ENCODE data around the gene MRPS22.

Gene MRPS22

DNA sequence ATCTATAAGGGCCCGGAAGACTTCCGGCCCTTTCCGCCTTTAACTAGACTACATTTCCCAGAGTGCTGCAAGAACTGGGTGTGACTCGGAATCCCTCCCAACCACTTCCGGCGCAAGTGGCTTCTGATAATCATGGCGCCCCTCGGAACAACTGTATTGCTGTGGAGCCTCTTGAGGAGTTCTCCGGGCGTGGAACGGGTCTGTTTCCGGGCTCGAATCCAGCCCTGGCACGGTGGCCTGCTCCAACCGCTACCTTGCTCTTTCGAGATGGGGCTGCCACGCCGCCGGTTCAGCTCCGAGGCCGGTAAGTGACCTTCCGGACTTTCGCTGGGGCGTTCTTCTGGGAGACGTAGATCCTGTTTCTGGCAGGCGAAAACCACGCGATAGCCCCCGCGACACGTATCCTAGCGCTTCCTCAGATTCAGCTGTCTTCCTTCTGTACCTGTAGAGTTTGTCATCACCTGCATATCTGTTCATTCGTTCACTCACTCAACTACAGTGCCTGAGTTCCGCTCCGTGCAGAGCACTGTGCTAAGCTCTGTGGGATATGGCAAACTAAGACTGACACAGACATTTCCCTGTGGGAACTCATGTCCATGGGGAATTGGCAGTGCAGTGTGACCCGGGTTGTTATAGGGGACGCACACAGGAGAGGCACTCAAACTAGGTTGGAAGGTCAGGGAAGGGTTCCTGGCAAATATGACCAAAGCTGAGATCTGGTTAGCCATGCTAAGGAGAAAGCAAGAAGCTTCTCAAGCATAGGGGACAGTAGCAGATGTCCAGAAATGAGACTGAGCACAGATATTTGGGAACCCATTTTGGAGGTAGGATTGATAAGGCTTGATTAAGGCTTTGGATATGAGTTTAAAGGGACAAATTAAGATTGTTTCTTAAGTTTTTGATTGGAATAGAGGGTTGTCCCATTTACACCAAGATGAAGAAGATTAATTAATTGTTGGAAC lies at the start of gene MRPS22:
Gene MRPS22, plus strand, starts transcription at position 126 of the 962 bp plus-strand sequence. Its CDS starts 7 bp downstream, at position 133.
- DNase-seq (ENCODE audit: low read depth in 4 of 4, low spot score in 1 of 4): peak; percentile 53 to 73 (median 63)

GRCh38 chr3:139295040-139295439 lies 48.8 kb upstream of the MRPS22 start:
- DNase-seq (ENCODE audit: low read depth in 4 of 4, low spot score in 1 of 4): no peak

- no peak for DNase-seq (ENCODE audit: low read depth in 4 of 4, low spot score in 1 of 4)
Measured at GRCh38 chr3:139296141-139296718, 47.6 kb upstream of the MRPS22 start.

DNA sequence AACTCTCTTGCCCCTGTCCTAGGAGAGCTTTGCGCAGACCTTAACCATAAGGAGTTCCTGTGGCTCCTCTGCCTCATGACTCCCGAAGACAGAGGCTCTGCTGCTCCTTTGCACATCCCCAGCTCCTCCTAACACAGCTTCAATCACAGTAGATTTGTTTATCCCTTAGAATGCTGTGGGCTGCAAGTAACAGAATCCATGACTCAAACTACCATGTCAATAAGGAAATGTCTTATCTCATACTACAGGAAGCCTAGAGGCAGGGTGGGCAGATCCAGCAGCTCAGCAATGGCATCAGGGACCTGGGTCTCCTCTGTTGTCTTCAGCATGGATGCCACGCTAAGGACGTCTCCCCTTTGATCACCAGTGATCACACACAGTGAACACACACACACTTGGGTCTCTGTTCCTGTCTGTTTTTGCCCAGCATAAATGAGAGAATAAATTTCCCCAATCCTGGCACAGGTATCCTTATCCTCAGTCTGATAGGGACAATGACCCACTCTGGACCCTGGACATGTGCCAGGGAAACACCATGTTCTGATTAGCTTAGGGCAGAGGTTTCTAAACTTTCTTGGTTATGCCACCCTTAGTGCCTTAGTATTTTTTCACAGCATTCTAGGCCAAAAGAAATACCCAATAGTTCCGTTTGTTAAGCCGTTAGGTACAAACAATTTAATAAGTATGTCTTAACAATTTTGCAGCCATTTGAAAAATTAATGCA lies 46.1 kb upstream of the MRPS22 start:
- no peak for DNase-seq (ENCODE audit: low read depth in 4 of 4, low spot score in 1 of 4)

- DNase-seq (ENCODE audit: low read depth in 4 of 4, low spot score in 1 of 4): no peak
Measured at GRCh38 chr3:139299261-139300132, 44.3 kb upstream of the MRPS22 start.

GRCh38 chr3:139300416-139300815 lies 43.4 kb upstream of the MRPS22 start:
- no peak for DNase-seq (ENCODE audit: low read depth in 4 of 4, low spot score in 1 of 4)

- DNase-seq (ENCODE audit: low read depth in 4 of 4, low spot score in 1 of 4): no peak
Measured at GRCh38 chr3:139301183-139301582, 42.6 kb upstream of the MRPS22 start.

DNA sequence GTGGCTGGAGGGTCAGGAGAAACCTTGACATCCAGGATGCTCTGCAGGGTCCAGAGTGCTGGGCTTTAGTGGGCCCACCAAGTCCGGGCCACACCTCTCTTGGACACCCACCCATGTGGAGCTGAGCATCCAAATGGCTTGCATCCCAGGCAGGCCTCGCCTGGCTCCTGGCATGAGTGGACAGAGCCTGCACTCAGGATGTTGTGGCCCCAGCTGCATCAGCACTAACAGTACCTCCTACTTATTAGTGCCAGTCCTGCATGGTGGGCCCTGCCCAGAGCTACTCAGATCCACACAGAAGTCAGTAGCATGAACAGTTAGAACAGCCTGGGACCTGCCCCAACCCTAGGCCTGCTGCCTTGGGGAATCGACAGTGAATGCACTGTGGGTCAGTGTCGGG lies 42.2 kb upstream of the MRPS22 start:
- DNase-seq (ENCODE audit: low read depth in 4 of 4, low spot score in 1 of 4): no peak

GRCh38 chr3:139302084-139302800 lies 41.6 kb upstream of the MRPS22 start:
- no peak for DNase-seq (ENCODE audit: low read depth in 4 of 4, low spot score in 1 of 4)

DNA sequence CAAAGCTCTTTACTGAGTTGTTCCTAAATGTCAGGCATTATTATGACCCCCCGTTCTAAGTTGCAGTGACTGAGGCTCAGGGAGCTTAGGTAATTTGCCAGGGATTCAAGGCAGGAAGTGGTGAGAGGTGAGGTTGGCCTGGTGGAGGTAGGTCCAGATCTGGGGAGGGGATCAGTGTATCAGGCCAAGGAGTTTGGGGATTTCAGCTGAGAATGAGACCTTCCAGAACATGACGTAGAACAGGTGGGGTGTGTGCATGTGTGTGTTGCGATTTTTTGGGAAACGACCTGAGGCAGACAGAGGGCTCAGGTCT lies 41.1 kb upstream of the MRPS22 start:
- no peak for DNase-seq (ENCODE audit: low read depth in 4 of 4, low spot score in 1 of 4)

GRCh38 chr3:139303216-139303615 lies 40.6 kb upstream of the MRPS22 start:
- DNase-seq (ENCODE audit: low read depth in 4 of 4, low spot score in 1 of 4): no peak

- DNase-seq (ENCODE audit: low read depth in 4 of 4, low spot score in 1 of 4): no peak
Measured at GRCh38 chr3:139304383-139304782, 39.4 kb upstream of the MRPS22 start.

GRCh38 chr3:139306078-139306477 lies 37.7 kb upstream of the MRPS22 start:
- DNase-seq (ENCODE audit: low read depth in 4 of 4, low spot score in 1 of 4): no peak

GRCh38 chr3:139307072-139307491 lies 36.7 kb upstream of the MRPS22 start:
- DNase-seq (ENCODE audit: low read depth in 4 of 4, low spot score in 1 of 4): no peak

- DNase-seq (ENCODE audit: low read depth in 4 of 4, low spot score in 1 of 4): no peak
Measured at GRCh38 chr3:139307601-139308555, 35.9 kb upstream of the MRPS22 start.

DNA sequence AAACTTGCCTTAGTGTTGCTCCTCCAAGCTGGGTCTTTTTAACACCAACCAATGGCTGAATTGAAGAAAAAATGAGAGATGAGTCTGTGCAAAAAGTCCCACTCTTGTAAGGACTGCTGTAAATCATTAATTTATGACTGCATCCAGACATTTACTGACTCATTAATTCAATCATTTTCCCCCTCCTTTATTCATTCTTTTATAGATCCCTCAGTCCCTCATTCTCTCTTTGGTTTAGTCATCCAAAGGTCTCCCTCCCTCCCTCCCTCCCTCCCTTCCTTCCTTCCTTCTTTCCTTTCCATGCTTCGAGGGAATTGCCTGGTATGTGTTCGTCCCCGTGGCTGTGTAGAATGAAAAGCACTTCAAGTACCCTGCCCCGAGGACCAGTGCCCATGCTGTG lies 35.3 kb upstream of the MRPS22 start:
- DNase-seq (ENCODE audit: low read depth in 4 of 4, low spot score in 1 of 4): no peak

DNA sequence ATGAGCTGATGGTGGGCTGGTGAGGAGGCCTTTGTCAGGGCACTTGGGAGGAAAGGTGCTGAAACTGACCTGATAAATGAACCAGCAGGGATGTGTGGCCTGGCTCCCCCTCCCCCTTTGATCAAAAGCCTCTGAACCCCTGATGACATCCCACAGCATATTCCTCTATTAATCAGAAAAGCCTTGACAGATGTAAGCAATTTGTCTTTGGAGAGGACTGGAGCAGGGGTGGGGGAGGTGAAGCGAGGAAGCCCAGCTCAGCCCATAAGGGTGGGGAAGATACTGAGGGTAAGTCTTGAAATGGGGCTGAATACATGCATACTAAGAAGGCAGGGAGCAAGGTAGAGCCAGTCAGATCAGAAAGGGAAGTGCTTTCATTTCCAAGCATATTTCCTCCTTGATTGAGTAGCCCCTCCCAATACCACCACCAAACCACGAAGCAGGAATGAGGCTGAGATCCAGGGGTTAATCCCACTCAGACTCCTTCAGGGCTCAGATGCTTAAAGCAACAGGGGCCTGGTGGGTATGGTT lies 34.7 kb upstream of the MRPS22 start:
- no peak for DNase-seq (ENCODE audit: low read depth in 4 of 4, low spot score in 1 of 4)

DNA sequence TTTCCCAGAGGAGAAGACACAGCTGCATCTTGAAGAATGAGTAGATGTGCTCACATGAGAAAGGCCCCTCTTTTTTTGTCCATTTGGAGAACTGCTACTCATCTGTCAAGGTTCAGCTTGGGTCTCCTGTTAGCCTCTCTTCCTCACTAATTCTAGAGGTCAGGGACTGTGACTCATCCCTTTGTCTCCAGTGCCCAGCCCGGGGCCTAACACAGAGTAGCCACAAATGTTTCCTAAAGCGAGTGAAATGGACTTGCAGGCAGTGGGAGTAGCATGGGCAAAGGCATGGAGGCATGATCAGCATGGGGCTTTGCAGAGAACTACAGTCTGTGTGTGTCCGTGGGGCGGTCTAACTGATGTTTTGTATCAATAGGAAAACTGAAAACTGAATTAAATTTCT lies 33.9 kb upstream of the MRPS22 start:
- DNase-seq (ENCODE audit: low read depth in 4 of 4, low spot score in 1 of 4): no peak

GRCh38 chr3:139310474-139310933 lies 33.3 kb upstream of the MRPS22 start:
- DNase-seq (ENCODE audit: low read depth in 4 of 4, low spot score in 1 of 4): no peak

Measured in stimulated activated CD4-positive, alpha-beta T cell treated with anti-CD3 and anti-CD28 coated beads, Interleukin-1b, Interleukin-23, amount 100 ng/mL, for 24 hours (primary cell).